Measurements from ENCODE around the gene ABCG8.

DNA sequence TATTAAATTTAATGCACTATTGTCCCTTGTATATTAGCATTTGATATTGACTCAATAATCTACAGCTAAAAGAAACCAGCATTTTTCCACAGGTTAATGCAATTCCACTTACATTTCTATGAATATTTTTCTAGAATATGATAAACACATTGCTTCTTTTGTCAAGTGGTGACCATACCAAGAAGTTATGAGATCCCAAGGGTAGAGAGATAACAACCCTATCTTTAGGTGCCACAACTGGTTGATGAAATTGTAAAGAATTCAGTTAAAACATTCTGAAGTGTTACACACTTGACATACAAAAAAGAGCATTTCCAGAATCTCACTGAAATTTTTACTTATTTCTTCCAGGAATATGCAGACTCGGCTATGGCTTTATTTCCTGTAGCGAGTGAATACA, 56.0 kb downstream of the ABCG8 start:
- TF ChIP-seq, protein P1, sequence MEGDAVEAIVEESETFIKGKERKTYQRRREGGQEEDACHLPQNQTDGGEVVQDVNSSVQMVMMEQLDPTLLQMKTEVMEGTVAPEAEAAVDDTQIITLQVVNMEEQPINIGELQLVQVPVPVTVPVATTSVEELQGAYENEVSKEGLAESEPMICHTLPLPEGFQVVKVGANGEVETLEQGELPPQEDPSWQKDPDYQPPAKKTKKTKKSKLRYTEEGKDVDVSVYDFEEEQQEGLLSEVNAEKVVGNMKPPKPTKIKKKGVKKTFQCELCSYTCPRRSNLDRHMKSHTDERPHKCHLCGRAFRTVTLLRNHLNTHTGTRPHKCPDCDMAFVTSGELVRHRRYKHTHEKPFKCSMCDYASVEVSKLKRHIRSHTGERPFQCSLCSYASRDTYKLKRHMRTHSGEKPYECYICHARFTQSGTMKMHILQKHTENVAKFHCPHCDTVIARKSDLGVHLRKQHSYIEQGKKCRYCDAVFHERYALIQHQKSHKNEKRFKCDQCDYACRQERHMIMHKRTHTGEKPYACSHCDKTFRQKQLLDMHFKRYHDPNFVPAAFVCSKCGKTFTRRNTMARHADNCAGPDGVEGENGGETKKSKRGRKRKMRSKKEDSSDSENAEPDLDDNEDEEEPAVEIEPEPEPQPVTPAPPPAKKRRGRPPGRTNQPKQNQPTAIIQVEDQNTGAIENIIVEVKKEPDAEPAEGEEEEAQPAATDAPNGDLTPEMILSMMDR (conservative IDR thresholded peaks at IDR 0.05 in 1 of 2, IDR thresholded peaks at IDR 0.05 in 1 of 2; ENCODE audit: extremely low read depth in 1 of 2, insufficient read depth in 1 of 2, low read depth in 1 of 2, low read length in 2 of 2) = no peak
- no peak for TF ChIP-seq EZH2 (IDR thresholded peaks at IDR 0.05; ENCODE audit: borderline replicate concordance, low read length)
